Mucosa of gallbladder (tissue), 1 donor: ENCODE results near the gene PPM1A. TPM values are rescaled to one million over a fixed set of nuclear protein-coding genes. Genes with fewer than 3 reads are reported as not detected.

Experiments
- DNase-seq: peaks from one replicate; pipeline ENCODE4 v3.0.0-alpha.2; 2020; ENCODE audit warnings: low spot score
- total RNA-seq: library from RNA; stranded (reverse); gene quantifications from one replicate; pipeline ENCODE4 v1.2.1, GENCODE V29; 2021
- donor health status: DM: no; HTN: no; CAD: no.

PPM1A gene
- total RNA-seq, 1 donor from 2014 or later = 62.9 TPM

DNA sequence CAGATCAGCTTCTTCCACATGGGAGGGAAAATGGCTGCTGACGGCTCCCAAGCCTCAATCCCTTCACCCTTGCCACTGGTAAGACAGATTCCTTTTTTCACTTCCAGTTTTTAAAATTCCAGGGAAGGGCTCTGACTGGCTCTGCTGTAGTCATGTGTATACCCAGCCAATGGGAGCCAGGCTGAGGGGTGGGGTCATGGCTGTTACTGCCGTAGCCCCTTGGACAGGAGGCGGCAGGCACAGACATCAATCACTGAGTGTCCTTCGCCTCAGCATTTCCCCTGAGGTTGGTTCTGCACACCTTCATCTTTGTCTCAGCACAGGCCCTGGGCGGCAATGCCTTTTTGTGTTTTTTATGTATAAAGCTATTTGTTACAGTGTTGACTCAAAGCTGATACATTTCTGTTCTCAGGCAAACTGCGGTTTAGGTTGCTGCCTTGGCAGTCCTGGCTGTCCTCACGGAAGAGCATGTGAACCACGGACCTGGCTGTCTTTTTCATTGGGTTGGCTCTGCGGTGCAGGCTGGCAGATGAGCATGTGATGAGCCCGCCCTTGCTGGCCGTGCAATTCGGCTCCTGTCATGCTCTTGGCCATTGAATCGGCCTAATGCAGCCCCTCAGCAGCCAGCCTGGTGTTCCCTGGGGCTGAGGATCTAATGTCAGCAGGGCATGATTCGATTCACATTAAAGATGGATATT lies 74.3 kb downstream of the PPM1A start:
- no peak for DNase-seq

DNA sequence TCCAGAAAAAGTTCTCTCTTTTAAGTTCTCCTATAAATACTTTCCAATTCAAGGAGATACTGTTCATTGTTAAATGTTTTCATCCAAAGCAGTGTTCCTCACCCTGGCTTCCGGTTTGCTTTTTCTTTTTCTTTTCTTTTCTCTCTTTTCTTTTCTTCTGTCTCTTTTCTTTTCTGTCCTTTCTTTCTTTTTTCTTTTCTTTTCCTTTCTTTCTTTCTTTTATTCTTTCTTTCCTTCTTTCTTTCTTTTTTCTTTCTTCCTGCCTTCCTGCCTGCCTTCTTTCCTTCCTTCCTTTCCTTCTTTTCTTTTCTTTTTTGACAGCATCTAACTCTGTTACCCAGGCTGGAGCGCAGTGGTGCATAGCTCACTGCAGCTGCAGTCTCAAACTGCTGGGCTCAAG lies 75.8 kb downstream of the PPM1A start:
- no peak for DNase-seq

DNA sequence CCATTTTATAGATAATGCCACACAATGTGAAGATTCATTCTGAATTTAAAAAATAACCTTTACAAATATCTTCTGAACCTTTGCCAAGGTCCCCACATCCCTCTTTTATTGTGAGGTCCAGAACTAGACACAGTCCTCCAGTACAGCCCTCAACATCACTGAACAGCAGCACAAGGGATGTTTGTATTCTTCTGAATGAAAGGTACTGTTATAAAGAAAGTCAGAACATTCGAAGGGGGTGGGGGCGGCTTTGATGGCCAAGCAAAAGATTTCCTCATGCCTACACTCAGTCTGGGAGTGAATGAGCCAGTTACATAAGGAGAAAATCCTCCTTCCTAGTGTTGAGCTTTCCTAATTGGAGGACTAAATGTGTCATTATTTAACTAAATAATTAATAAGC lies 77.3 kb downstream of the PPM1A start:
- DNase-seq = no peak

DNA sequence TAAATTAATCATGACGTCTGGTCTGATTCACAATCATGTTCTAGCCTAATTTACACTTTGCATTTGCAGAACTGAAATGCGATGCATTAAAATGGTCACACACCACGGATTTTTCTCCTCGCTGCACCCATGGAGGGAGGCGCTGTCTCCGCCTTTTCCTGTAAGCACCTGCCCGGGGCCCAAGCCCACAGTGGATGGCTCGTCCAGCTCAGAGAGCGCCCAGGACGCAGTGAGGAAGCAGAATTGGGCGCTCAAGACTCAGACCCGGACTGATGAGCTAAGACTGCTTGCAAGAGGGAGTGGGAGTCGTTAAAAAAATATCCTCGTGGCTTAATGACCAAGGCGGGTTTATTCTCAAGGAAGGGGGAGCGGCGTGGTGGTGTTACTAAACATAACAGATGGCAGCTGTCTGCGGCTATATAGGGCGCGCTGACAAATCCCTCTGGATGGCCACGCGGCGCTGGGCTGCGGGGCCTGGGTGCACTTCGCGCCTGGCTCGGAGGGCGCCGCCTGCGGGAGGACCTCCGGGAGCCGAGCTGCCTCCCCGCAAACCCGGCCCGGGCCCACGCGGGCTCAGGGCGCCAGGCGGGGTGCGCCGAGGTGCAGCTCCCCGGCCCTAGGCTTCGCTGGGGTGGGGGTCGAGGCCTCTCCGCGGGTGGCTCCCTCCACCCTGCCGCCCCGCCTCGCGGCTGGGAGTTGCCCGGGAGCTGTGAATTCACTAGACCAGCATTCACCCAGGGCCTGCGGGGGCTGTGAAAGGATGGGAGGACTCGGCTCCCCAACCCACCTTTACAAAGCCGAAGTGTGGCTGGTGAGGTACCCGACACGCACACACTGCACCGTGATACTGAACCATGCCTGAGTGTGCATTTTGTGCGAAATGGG lies 78.7 kb downstream of the PPM1A start:
- DNase-seq = no peak

DNA sequence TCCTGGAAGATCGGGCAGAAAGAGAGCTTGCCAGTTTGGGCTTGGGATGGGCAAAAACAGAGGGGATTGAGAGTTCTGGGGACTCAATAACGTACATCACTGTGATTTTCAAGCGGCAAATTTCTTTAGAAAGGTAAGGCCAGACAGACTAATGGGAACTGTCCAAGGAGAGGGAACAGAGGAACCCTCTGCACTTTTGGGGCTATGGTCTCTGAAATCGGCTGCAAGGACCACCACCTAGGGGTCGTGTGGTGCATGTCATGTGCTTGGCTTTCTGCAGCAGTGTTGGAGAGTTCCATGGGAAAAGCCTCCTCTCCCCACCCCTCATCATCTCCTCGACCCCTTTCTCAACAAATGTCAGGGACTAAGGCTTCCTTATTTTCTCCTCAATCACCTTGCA lies 79.6 kb downstream of the PPM1A start:
- DNase-seq = no peak

DNA sequence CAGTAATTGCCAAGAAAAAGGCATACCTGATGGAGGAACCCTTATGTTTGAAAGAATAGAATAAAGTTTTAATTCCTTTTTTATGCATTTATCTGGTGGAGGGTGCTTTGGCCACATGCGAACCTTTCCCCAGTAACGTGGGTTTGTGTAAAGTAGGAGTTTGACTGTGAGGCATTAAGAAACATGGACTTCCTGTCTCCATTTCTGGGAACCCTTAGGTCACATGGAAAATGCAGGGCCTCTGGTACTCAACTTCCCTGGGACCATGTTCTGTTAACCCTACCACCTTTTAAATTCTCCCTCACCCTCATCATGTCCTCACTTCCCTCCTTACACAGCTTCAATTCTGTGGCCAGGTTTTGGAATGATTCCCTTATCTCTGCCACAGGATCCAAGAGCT lies 80.3 kb downstream of the PPM1A start:
- DNase-seq = no peak

DNA sequence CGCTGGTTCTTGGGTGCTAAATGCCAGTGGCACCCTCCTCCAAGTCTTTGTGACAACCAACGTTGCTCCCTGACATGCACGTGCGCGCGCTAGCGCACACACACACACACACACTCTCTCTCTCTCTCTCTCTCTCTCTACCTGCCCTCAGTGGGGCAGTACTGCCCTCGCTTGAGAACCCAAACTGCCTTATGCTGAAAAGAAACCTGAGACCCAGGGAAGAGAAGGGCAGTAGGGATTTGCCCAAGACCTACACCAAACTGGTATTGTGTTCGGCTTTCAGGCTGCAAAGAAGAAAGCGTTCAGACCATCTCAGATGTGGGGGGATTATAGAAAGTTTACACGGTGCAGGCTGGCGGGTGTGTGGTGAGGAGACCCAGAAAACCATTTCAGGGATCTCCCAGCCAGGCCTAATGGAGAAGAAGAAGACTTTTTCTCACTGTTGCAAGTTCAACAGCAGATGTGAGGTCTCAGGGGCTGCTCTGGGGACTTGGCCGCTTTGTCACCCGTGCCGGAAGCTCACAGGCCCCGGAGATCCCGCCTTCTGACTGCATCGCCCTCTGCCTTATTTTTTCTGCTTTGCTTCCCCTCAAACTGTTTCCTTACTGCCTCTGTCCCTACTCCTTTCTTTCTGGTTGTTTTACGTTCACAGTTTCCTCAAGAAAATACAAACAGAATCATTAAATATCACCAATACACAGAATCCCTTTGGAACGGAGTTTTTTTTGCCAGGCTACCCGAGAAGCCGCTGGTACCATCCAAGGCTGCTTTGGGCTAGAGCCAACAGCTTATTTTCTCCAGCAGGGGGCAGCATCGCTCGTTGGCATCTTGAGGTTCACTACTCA lies 82.4 kb downstream of the PPM1A start:
- peak; percentile 67 for DNase-seq

DNA sequence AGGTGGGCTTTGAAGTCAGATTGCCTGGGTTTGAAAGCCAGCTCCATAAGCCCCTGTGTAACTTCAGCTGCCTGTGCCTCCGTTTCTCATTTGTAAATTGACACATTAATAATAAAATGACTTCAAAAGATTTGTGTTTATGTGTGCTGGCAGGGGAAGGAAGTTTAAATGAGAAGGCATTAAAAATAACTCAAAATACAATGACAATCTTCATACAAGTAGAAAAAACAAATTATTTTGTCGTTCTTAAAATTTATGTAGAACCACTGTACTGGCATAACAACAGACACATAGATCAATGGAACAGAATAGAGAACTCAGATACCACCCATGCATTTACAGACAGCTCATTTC lies 83.0 kb downstream of the PPM1A start:
- DNase-seq = no peak

DNA sequence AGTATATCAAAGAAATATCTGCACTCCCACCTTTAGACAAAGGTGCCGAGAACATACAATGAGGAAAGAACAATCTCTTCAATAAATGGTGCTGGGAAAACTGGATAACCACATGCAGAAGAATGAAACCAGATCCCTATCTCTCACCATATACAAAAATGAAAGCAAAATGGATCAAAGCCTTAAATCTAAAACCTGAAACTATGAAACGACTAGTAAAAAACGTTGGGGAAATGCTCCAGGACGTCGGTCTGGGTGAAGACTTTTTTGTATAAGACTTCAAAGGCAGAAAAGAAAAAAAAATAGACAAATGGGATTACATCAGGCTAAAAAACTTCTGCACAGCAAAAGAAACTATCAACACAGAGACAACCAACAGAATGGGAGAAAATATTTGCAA lies 83.8 kb downstream of the PPM1A start:
- DNase-seq = no peak

DNA sequence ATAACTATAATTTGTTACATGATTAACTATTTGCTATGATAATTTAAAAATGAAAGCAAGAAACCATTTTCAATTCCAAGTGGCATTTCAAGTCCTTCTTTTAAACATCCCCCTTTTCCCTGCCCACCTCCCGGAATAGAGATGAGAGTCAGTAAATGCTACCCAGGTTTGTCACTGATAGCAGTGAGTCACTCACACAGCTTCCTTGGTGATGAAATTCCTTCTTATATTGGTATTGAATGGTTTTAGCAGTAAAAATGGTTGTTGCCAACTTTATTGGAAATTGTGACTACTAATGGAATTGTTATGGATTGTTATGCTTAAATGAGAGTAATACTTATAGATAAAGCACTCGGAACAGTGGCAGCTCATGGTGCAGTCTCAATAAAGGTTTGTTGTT lies 90.5 kb downstream of the PPM1A start:
- no peak for DNase-seq

DNA sequence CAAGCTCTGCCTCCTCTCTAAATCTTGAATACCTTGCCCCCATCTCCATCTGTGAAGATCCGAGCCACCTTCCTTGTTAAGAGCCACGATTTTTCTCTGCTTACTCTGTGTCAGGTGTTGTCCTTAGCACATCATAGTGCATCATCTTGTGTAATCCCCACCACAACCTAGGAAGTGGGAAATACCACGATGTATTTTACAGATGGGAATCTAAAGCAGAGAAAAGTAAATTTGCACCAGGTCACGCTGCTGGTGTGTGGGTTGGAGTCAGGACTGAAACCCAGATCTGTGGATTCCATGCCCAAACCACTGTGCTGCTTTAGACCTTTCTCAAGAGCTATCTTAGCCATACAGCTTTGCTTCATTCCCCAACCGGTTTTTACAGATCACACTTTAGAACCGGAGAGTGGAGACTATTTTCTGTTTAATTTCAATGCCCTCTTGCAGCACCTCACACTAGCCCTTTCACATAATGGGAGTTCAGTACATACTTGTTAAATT lies 94.6 kb downstream of the PPM1A start:
- no peak for DNase-seq

DNA sequence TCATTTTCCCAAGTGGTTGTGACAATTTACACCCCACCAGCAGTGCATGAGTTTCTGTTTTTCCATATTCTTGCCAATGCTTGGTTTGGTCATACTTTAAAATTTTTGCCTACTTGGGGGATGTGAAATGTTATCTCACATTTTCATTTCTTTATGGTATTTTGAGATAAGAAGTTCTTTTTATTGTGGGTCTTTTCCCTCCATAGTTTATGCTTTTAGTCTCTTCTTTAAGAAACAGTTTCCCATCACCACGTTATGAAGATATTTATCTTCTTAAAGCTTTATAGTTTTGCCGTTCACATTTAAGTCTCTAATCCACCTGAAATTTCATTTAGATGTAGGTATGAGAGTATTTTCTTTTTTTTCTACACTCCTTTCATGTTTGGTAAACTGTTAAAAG lies 95.7 kb downstream of the PPM1A start:
- no peak for DNase-seq

DNA sequence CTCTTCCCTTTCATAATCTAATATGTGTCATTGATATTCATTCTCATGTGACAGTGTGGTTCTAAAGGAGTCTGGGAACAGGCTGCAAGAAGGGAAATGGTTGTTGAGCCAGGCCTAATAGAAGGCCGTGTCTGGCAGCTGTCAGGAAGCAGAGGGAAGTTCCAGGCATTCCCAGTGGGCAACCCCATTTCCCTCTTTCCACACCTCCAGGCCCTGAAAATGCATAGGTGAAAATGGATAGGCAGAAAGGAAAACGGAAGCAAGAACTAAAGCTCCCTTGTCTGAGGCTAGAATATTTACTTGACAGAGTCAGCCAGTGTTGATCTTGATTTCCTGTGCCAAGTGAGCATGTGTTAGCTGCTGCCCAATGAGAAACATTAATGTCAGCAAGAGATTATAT lies 97.7 kb downstream of the PPM1A start:
- DNase-seq = no peak

DNA sequence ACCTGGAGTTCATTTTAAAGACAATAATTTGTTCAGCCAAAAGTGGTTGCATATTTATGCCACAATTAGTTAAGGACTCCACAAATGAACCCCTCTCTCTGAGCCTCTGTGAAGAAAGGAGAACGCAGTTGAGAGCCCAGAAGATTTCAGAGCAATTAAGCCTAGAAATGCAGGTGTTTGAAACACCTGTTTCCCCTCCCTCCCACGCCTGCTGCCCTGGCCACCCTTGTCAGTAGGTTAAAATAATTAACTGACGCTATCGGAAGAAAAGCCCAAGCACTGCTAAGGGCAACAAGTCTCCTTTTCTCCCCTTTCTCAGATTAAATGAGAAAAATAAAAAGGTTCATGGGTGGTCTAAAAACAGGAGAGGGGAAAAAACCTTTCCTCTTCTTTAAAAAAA lies 99.2 kb downstream of the PPM1A start:
- no peak for DNase-seq

Other genes starting within 250 kb of the PPM1A start
- gene PCNX4, start 157.3 kb upstream of the PPM1A start, total RNA-seq = 51.1 TPM
- 184 TPM for gene DHRS7, start 83.8 kb upstream of the PPM1A start, total RNA-seq
- not detected for gene C14orf39, start 236.8 kb downstream of the PPM1A start, total RNA-seq